Measurements from ENCODE around the gene ARHGEF40.

GRCh38 chr14:21084998-21085853 is 15.1 kb downstream of the ARHGEF40 start:
- TF ChIP-seq, protein P1, sequence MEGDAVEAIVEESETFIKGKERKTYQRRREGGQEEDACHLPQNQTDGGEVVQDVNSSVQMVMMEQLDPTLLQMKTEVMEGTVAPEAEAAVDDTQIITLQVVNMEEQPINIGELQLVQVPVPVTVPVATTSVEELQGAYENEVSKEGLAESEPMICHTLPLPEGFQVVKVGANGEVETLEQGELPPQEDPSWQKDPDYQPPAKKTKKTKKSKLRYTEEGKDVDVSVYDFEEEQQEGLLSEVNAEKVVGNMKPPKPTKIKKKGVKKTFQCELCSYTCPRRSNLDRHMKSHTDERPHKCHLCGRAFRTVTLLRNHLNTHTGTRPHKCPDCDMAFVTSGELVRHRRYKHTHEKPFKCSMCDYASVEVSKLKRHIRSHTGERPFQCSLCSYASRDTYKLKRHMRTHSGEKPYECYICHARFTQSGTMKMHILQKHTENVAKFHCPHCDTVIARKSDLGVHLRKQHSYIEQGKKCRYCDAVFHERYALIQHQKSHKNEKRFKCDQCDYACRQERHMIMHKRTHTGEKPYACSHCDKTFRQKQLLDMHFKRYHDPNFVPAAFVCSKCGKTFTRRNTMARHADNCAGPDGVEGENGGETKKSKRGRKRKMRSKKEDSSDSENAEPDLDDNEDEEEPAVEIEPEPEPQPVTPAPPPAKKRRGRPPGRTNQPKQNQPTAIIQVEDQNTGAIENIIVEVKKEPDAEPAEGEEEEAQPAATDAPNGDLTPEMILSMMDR (conservative IDR thresholded peaks at IDR 0.05; ENCODE audit: low read length), result no peak
- no peak for TF ChIP-seq EZH2phosphoT487 (IDR thresholded peaks at IDR 0.05; ENCODE audit: borderline replicate concordance)
